Hippocampal formation (tissue), 2 donors: ENCODE results near the gene TJP3.

Experiments used
- DNase-seq, 2 donors: peaks; one replicate each; lab custom pipeline; 2025; lab: John Stamatoyannopoulos, UW

TJP3 gene

GRCh38 chr19:3766520-3766919 lies 58.3 kb downstream of the TJP3 start:
- DNase-seq, result no peak

- no peak for DNase-seq
Observed at GRCh38 chr19:3767050-3767449, 58.9 kb downstream of the TJP3 start.

GRCh38 chr19:3768015-3768747 lies 60.0 kb downstream of the TJP3 start:
- no peak for DNase-seq

- no peak for DNase-seq
Observed at GRCh38 chr19:3768748-3769099, 60.5 kb downstream of the TJP3 start.

- DNase-seq, result no peak
Observed at GRCh38 chr19:3769494-3769893, 61.3 kb downstream of the TJP3 start.

GRCh38 chr19:3770136-3770999 lies 62.2 kb downstream of the TJP3 start:
- no peak for DNase-seq

GRCh38 chr19:3771000-3771905 lies 63.1 kb downstream of the TJP3 start:
- DNase-seq, result no peak

- DNase-seq, result no peak
Observed at GRCh38 chr19:3771906-3772455, 63.8 kb downstream of the TJP3 start, which contains the start of gene RAX2. Gene RAX2 (minus strand): TSS chr19:3772228. CDS start chr19:3771742, 486 bp downstream.

- DNase-seq, result no peak
Observed at GRCh38 chr19:3773814-3774515, 65.8 kb downstream of the TJP3 start.

- no peak for DNase-seq
Observed at GRCh38 chr19:3774621-3775373, 66.6 kb downstream of the TJP3 start.

- no peak for DNase-seq
Observed at GRCh38 chr19:3775374-3775711, 67.2 kb downstream of the TJP3 start.

- DNase-seq, result no peak
Observed at GRCh38 chr19:3775831-3776230, 67.6 kb downstream of the TJP3 start.

- no peak for DNase-seq
Observed at GRCh38 chr19:3776479-3777040, 68.4 kb downstream of the TJP3 start.

GRCh38 chr19:3778104-3778867 lies 70.1 kb downstream of the TJP3 start:
- DNase-seq, result no peak

- DNase-seq, result no peak
Observed at GRCh38 chr19:3778899-3779723, 70.9 kb downstream of the TJP3 start.

GRCh38 chr19:3780786-3781304 lies 72.7 kb downstream of the TJP3 start:
- no peak for DNase-seq

- DNase-seq, result no peak
Observed at GRCh38 chr19:3781603-3782002, 73.4 kb downstream of the TJP3 start.

GRCh38 chr19:3782330-3782729 lies 74.1 kb downstream of the TJP3 start:
- no peak for DNase-seq
